ENCODE measurements around the gene ZNF761. TPM values are rescaled to one million over a fixed set of nuclear protein-coding genes. Genes with fewer than 3 reads are reported as not detected.
A peak's percentile ranks its signal among the peaks of the same experiment; 100 is the strongest.
"Not testable (repeated sequence)": the region's sequence is repeated elsewhere in the genome, so short reads cannot be mapped to it uniquely, and the experiment has no call there.

Gene ZNF761
- 10 to 100 TPM; 11.2 to 11.3 TPM for total RNA-seq

- Mint-ChIP-seq H3K27ac (peak within 1 kb of the TSS; percentile 91), H3K4me1 (peaks cover 25% of the 10 kb centered on the region), H3K27me3 (no peaks in the 10 kb centered on the region), H3K9me3 (peaks cover 19% of the 10 kb centered on the region), H3K36me3 (ENCODE audit: low read depth) (peaks cover 37% of the 10 kb centered on the region), H3K4me3 (peak within 1 kb of the TSS; percentile 91)
- peak; percentile 96 for DNase-seq
- ChIA-PET CTCF (interaction anchor here (0.6 kb wide), 1 partner anchor 359 kb away, joined by 3 read pairs; no protein-coding TSS in a partner anchor), POLR2A (no interaction called here)
These were observed at the start of gene ZNF761 for GRCh38 chr19:53431399-53432087. ZNF761 (plus strand) TSS chr19:53431984; CDS start chr19:53447269, 15,285 bp downstream.

- Mint-ChIP-seq H3K27ac (no peak overlapping the region), H3K36me3 (ENCODE audit: low read depth) (peaks cover 42% of the 10 kb centered on the region), H3K4me3 (no peak overlapping the region), H3K4me1 (no peaks in the 10 kb centered on the region), H3K9me3 (peaks cover 58% of the 10 kb centered on the region), H3K27me3 (no peaks in the 10 kb centered on the region)
- POLR2A ChIA-PET = no interaction called here
- CTCF ChIA-PET = interaction anchor here (1.0 kb wide), 1 partner anchor 12 kb away, joined by 3 read pairs; no protein-coding TSS in a partner anchor
- no peak for DNase-seq
These were observed 43.6 kb upstream of the ZNF761 start for GRCh38 chr19:53388168-53388567.

- Mint-ChIP-seq H3K27me3 (no peaks in the 10 kb centered on the region), H3K4me1 (peaks cover 2% of the 10 kb centered on the region), H3K27ac (no peak overlapping the region), H3K4me3 (no peak overlapping the region), H3K36me3 (ENCODE audit: low read depth) (peaks cover 37% of the 10 kb centered on the region), H3K9me3 (peaks cover 53% of the 10 kb centered on the region)
- CTCF ChIA-PET = interaction anchor here (1.0 kb wide), 1 partner anchor 11 kb away, joined by 3 read pairs; no protein-coding TSS in a partner anchor
- POLR2A ChIA-PET = no interaction called here
- no peak for DNase-seq
These were observed 42.9 kb upstream of the ZNF761 start for GRCh38 chr19:53388904-53389303.

- Mint-ChIP-seq H3K27ac (no peak overlapping the region), H3K27me3 (no peaks in the 10 kb centered on the region), H3K4me3 (no peak overlapping the region), H3K4me1 (peaks cover 3% of the 10 kb centered on the region), H3K36me3 (ENCODE audit: low read depth) (peaks cover 36% of the 10 kb centered on the region), H3K9me3 (peaks cover 51% of the 10 kb centered on the region)
- DNase-seq = no peak
- ChIA-PET POLR2A (no interaction called here), CTCF (no interaction called here)
These were observed 42.2 kb upstream of the ZNF761 start for GRCh38 chr19:53389571-53389970.

- POLR2A ChIA-PET = no interaction called here
- no peak overlapping the region for H3K27ac Mint-ChIP-seq
- peaks cover 7% of the 10 kb centered on the region for H3K4me1 Mint-ChIP-seq
These were observed 41.8 kb upstream of the ZNF761 start for GRCh38 chr19:53389978-53390377.

GRCh38 chr19:53394522-53394973 is 37.2 kb upstream of the ZNF761 start:
- ChIA-PET CTCF (interaction anchor here (0.6 to 1.4 kb wide), 2 partner anchors 173 to 1106 kb away, joined by 3 to 4 read pairs; no protein-coding TSS in a partner anchor), POLR2A (no interaction called here)
- peaks cover 41% of the 10 kb centered on the region for H3K36me3 Mint-ChIP-seq (ENCODE audit: low read depth)
- H3K4me1 Mint-ChIP-seq = peaks cover 20% of the 10 kb centered on the region
- peaks cover 27% of the 10 kb centered on the region for H3K9me3 Mint-ChIP-seq
- H3K27ac Mint-ChIP-seq = no peak overlapping the region
- H3K27me3 Mint-ChIP-seq = no peaks in the 10 kb centered on the region
- H3K4me3 Mint-ChIP-seq = peak overlapping the region; percentile 85
- DNase-seq = no peak

More at GRCh38 chr19:53389978-53390377, 41.8 kb upstream of the ZNF761 start:
- no peak for DNase-seq
- H3K27me3 Mint-ChIP-seq = no peaks in the 10 kb centered on the region
- CTCF ChIA-PET = no interaction called here
- no peak overlapping the region for H3K4me3 Mint-ChIP-seq
- H3K9me3 Mint-ChIP-seq = peaks cover 47% of the 10 kb centered on the region
- H3K36me3 Mint-ChIP-seq (ENCODE audit: low read depth) = peaks cover 36% of the 10 kb centered on the region

- ChIA-PET CTCF (interaction anchor here (0.6 to 1.4 kb wide), 2 partner anchors 172 to 1106 kb away, joined by 3 to 4 read pairs; no protein-coding TSS in a partner anchor), POLR2A (no interaction called here)
- peak; percentile 96 for DNase-seq
- Mint-ChIP-seq H3K4me1 (peaks cover 20% of the 10 kb centered on the region), H3K27ac (peak within 1 kb of the TSS; percentile 90), H3K4me3 (peak within 1 kb of the TSS; percentile 85), H3K9me3 (peaks cover 26% of the 10 kb centered on the region), H3K27me3 (no peaks in the 10 kb centered on the region), H3K36me3 (ENCODE audit: low read depth) (peaks cover 45% of the 10 kb centered on the region)
These were observed 36.6 kb upstream of the ZNF761 start, which contains the start of gene ZNF765 for GRCh38 chr19:53394974-53395839. ZNF765 (plus strand) TSS chr19:53395149; CDS start chr19:53398016, 2,867 bp downstream.

- Mint-ChIP-seq H3K4me1 (peaks cover 20% of the 10 kb centered on the region), H3K27ac (peak overlapping the region; percentile 90), H3K9me3 (peaks cover 23% of the 10 kb centered on the region), H3K4me3 (peak overlapping the region; percentile 85), H3K36me3 (ENCODE audit: low read depth) (peaks cover 47% of the 10 kb centered on the region)
- DNase-seq, H3K27me3 Mint-ChIP-seq, CTCF ChIA-PET, POLR2A ChIA-PET: not testable (repeated sequence)
These were observed 35.8 kb upstream of the ZNF761 start for GRCh38 chr19:53395840-53396524.

- Mint-ChIP-seq H3K9me3 (peaks cover 24% of the 10 kb centered on the region), H3K4me1 (peaks cover 20% of the 10 kb centered on the region), H3K4me3 (peak overlapping the region; percentile 85), H3K36me3 (ENCODE audit: low read depth) (peaks cover 49% of the 10 kb centered on the region), H3K27me3 (no peaks in the 10 kb centered on the region), H3K27ac (no peak overlapping the region)
- POLR2A ChIA-PET = no interaction called here
- no peak for DNase-seq
- CTCF ChIA-PET = interaction anchor here (0.6 kb wide), 1 partner anchor 331 kb away, joined by 3 read pairs; no protein-coding TSS in a partner anchor
These were observed 35.3 kb upstream of the ZNF761 start for GRCh38 chr19:53396525-53396868.

GRCh38 chr19:53397918-53398317 is 33.9 kb upstream of the ZNF761 start:
- Mint-ChIP-seq H3K36me3 (ENCODE audit: low read depth) (peaks cover 62% of the 10 kb centered on the region), H3K9me3 (peaks cover 25% of the 10 kb centered on the region), H3K4me1 (peaks cover 20% of the 10 kb centered on the region)
- H3K27ac Mint-ChIP-seq, H3K27me3 Mint-ChIP-seq, CTCF ChIA-PET, H3K4me3 Mint-ChIP-seq, POLR2A ChIA-PET, DNase-seq: not testable (repeated sequence)

- no peaks in the 10 kb centered on the region for H3K4me1 Mint-ChIP-seq
These were observed 22.1 kb upstream of the ZNF761 start for GRCh38 chr19:53409505-53410204.

More at GRCh38 chr19:53409505-53410204, 22.1 kb upstream of the ZNF761 start:
- DNase-seq = no peak
- ChIA-PET POLR2A (no interaction called here), CTCF (no interaction called here)
- H3K36me3 Mint-ChIP-seq (ENCODE audit: low read depth) = peaks cover 74% of the 10 kb centered on the region
- peaks cover 59% of the 10 kb centered on the region for H3K9me3 Mint-ChIP-seq
- H3K4me3 Mint-ChIP-seq = no peak overlapping the region
- no peak overlapping the region for H3K27ac Mint-ChIP-seq
- H3K27me3 Mint-ChIP-seq = no peaks in the 10 kb centered on the region

Data from activated CD4-positive, alpha-beta T cell treated with anti-CD3 and anti-CD28 coated beads, Interleukin-2, amount 10 ng/mL, durations not matched to agents 7 days and 5 days (primary cell).